Measurements from ENCODE around the gene ANGPTL2.

Gene ANGPTL2

GRCh38 chr9:127138444-127138843, 16.0 kb upstream of the ANGPTL2 start:
- H3K4me3 ChIP-seq (ENCODE audit: low read length), result no peak overlapping the region
- no peak overlapping the region for H3K9ac ChIP-seq (ENCODE audit: low read length)
- H3K27ac ChIP-seq (ENCODE audit: low read depth, low read length), result no peak overlapping the region
- no peaks in the 10 kb centered on the region for H3K36me3 ChIP-seq (ENCODE audit: control insufficient read depth, insufficient read depth, low read length)
- peaks cover 30% of the 10 kb centered on the region for H3K4me1 ChIP-seq (ENCODE audit: control insufficient read depth, insufficient read depth, low read length)
- H3K27me3 ChIP-seq (ENCODE audit: control insufficient read depth, insufficient read depth, low read length), result no peaks in the 10 kb centered on the region

GRCh38 chr9:127137640-127138360, 15.4 kb upstream of the ANGPTL2 start:
- Histone ChIP-seq H3K9ac (ENCODE audit: low read length) (no peak overlapping the region), H3K36me3 (ENCODE audit: control insufficient read depth, insufficient read depth, low read length) (no peaks in the 10 kb centered on the region), H3K4me1 (ENCODE audit: control insufficient read depth, insufficient read depth, low read length) (peaks cover 37% of the 10 kb centered on the region), H3K4me3 (ENCODE audit: low read length) (no peak overlapping the region), H3K27me3 (ENCODE audit: control insufficient read depth, insufficient read depth, low read length) (no peaks in the 10 kb centered on the region), H3K27ac (ENCODE audit: low read depth, low read length) (no peak overlapping the region)

- Histone ChIP-seq H3K4me3 (ENCODE audit: low read length) (no peak overlapping the region), H3K27me3 (ENCODE audit: control insufficient read depth, insufficient read depth, low read length) (no peaks in the 10 kb centered on the region), H3K36me3 (ENCODE audit: control insufficient read depth, insufficient read depth, low read length) (no peaks in the 10 kb centered on the region), H3K27ac (ENCODE audit: low read depth, low read length) (no peak overlapping the region), H3K9ac (ENCODE audit: low read length) (no peak overlapping the region), H3K4me1 (ENCODE audit: control insufficient read depth, insufficient read depth, low read length) (peaks cover 41% of the 10 kb centered on the region)
These were observed 14.6 kb upstream of the ANGPTL2 start for GRCh38 chr9:127136880-127137639.

GRCh38 chr9:127136081-127136879, 13.8 kb upstream of the ANGPTL2 start:
- Histone ChIP-seq H3K4me3 (ENCODE audit: low read length) (no peak overlapping the region), H3K4me1 (ENCODE audit: control insufficient read depth, insufficient read depth, low read length) (peaks cover 46% of the 10 kb centered on the region), H3K27me3 (ENCODE audit: control insufficient read depth, insufficient read depth, low read length) (no peaks in the 10 kb centered on the region), H3K36me3 (ENCODE audit: control insufficient read depth, insufficient read depth, low read length) (no peaks in the 10 kb centered on the region), H3K27ac (ENCODE audit: low read depth, low read length) (no peak overlapping the region), H3K9ac (ENCODE audit: low read length) (no peak overlapping the region)

GRCh38 chr9:127135056-127135745, 12.8 kb upstream of the ANGPTL2 start:
- Histone ChIP-seq H3K36me3 (ENCODE audit: control insufficient read depth, insufficient read depth, low read length) (no peaks in the 10 kb centered on the region), H3K4me3 (ENCODE audit: low read length) (no peak overlapping the region), H3K9ac (ENCODE audit: low read length) (no peak overlapping the region), H3K4me1 (ENCODE audit: control insufficient read depth, insufficient read depth, low read length) (peaks cover 54% of the 10 kb centered on the region), H3K27ac (ENCODE audit: low read depth, low read length) (peak overlapping the region; percentile 94), H3K27me3 (ENCODE audit: control insufficient read depth, insufficient read depth, low read length) (no peaks in the 10 kb centered on the region)

GRCh38 chr9:127133739-127134167, 11.3 kb upstream of the ANGPTL2 start:
- H3K9ac ChIP-seq (ENCODE audit: low read length), result no peak overlapping the region

GRCh38 chr9:127132921-127133647, 10.6 kb upstream of the ANGPTL2 start:
- H3K27me3 ChIP-seq (ENCODE audit: control insufficient read depth, insufficient read depth, low read length), result no peaks in the 10 kb centered on the region
- no peaks in the 10 kb centered on the region for H3K36me3 ChIP-seq (ENCODE audit: control insufficient read depth, insufficient read depth, low read length)
- H3K27ac ChIP-seq (ENCODE audit: low read depth, low read length), result peak overlapping the region; percentile 94
- no peak overlapping the region for H3K4me3 ChIP-seq (ENCODE audit: low read length)
- no peak overlapping the region for H3K9ac ChIP-seq (ENCODE audit: low read length)
- peaks cover 54% of the 10 kb centered on the region for H3K4me1 ChIP-seq (ENCODE audit: control insufficient read depth, insufficient read depth, low read length)

More at GRCh38 chr9:127133739-127134167, 11.3 kb upstream of the ANGPTL2 start:
- no peaks in the 10 kb centered on the region for H3K27me3 ChIP-seq (ENCODE audit: control insufficient read depth, insufficient read depth, low read length)
- H3K36me3 ChIP-seq (ENCODE audit: control insufficient read depth, insufficient read depth, low read length), result no peaks in the 10 kb centered on the region
- H3K27ac ChIP-seq (ENCODE audit: low read depth, low read length), result peak overlapping the region; percentile 94
- peaks cover 54% of the 10 kb centered on the region for H3K4me1 ChIP-seq (ENCODE audit: control insufficient read depth, insufficient read depth, low read length)
- no peak overlapping the region for H3K4me3 ChIP-seq (ENCODE audit: low read length)

- Histone ChIP-seq H3K4me1 (ENCODE audit: control insufficient read depth, insufficient read depth, low read length) (peaks cover 55% of the 10 kb centered on the region), H3K9ac (ENCODE audit: low read length) (no peak overlapping the region)
These were observed 9.9 kb upstream of the ANGPTL2 start for GRCh38 chr9:127132375-127132774.

GRCh38 chr9:127131871-127132270, 9.4 kb upstream of the ANGPTL2 start:
- no peaks in the 10 kb centered on the region for H3K27me3 ChIP-seq (ENCODE audit: control insufficient read depth, insufficient read depth, low read length)
- H3K9ac ChIP-seq (ENCODE audit: low read length), result no peak overlapping the region
- H3K36me3 ChIP-seq (ENCODE audit: control insufficient read depth, insufficient read depth, low read length), result no peaks in the 10 kb centered on the region
- peaks cover 58% of the 10 kb centered on the region for H3K4me1 ChIP-seq (ENCODE audit: control insufficient read depth, insufficient read depth, low read length)
- no peak overlapping the region for H3K4me3 ChIP-seq (ENCODE audit: low read length)
- peak overlapping the region; percentile 94 for H3K27ac ChIP-seq (ENCODE audit: low read depth, low read length)

More at GRCh38 chr9:127132375-127132774, 9.9 kb upstream of the ANGPTL2 start:
- H3K27ac ChIP-seq (ENCODE audit: low read depth, low read length), result peak overlapping the region; percentile 94
- H3K4me3 ChIP-seq (ENCODE audit: low read length), result no peak overlapping the region
- H3K27me3 ChIP-seq (ENCODE audit: control insufficient read depth, insufficient read depth, low read length), result no peaks in the 10 kb centered on the region
- no peaks in the 10 kb centered on the region for H3K36me3 ChIP-seq (ENCODE audit: control insufficient read depth, insufficient read depth, low read length)

GRCh38 chr9:127130661-127131538, 8.5 kb upstream of the ANGPTL2 start:
- no peaks in the 10 kb centered on the region for H3K27me3 ChIP-seq (ENCODE audit: control insufficient read depth, insufficient read depth, low read length)
- peaks cover 51% of the 10 kb centered on the region for H3K4me1 ChIP-seq (ENCODE audit: control insufficient read depth, insufficient read depth, low read length)
- H3K27ac ChIP-seq (ENCODE audit: low read depth, low read length), result peak overlapping the region; percentile 94
- no peaks in the 10 kb centered on the region for H3K36me3 ChIP-seq (ENCODE audit: control insufficient read depth, insufficient read depth, low read length)
- H3K4me3 ChIP-seq (ENCODE audit: low read length), result no peak overlapping the region
- H3K9ac ChIP-seq (ENCODE audit: low read length), result no peak overlapping the region

- no peaks in the 10 kb centered on the region for H3K27me3 ChIP-seq (ENCODE audit: control insufficient read depth, insufficient read depth, low read length)
- no peak overlapping the region for H3K9ac ChIP-seq (ENCODE audit: low read length)
- H3K4me3 ChIP-seq (ENCODE audit: low read length), result no peak overlapping the region
- no peak overlapping the region for H3K27ac ChIP-seq (ENCODE audit: low read depth, low read length)
- peaks cover 44% of the 10 kb centered on the region for H3K4me1 ChIP-seq (ENCODE audit: control insufficient read depth, insufficient read depth, low read length)
- no peaks in the 10 kb centered on the region for H3K36me3 ChIP-seq (ENCODE audit: control insufficient read depth, insufficient read depth, low read length)
These were observed 7.8 kb upstream of the ANGPTL2 start for GRCh38 chr9:127130235-127130634.

Data from rectal smooth muscle tissue (tissue), 1 donor.